HG03045 (cell line): Measurements from ENCODE around the gene VWA2.

Experiments used
- ATAC-seq: cut with Tn5 transposase; IDR thresholded peaks from one replicate; pipeline ENCODE4 v1.9.1; 2021; ENCODE audit warnings: mild to moderate bottlenecking, moderate library complexity; ENCODE audit not compliant: unreplicated experiment

Gene VWA2

GRCh38 chr10:114274616-114275453 lies 35.8 kb downstream of the VWA2 start:
- ATAC-seq: no peak

DNA sequence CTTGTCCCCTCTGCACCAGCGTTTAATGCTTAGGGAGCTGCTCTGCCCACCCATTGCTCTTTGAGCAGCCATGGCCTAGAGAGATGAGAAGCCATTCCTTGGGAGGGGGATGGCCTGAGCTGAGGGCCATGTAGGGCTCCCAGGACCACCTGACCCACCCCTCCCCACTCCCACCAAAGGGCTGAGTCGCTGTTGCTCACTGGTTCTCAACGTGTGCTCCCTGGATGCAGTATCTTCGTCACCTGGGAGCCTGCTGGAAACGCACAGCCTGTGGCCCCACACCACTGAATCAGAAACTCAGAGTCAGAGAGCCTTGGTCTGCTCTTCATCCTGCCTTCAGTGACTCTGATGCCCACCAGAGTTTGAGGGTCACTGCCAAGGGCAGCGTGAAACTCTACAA lies 37.0 kb downstream of the VWA2 start:
- no peak for ATAC-seq

DNA sequence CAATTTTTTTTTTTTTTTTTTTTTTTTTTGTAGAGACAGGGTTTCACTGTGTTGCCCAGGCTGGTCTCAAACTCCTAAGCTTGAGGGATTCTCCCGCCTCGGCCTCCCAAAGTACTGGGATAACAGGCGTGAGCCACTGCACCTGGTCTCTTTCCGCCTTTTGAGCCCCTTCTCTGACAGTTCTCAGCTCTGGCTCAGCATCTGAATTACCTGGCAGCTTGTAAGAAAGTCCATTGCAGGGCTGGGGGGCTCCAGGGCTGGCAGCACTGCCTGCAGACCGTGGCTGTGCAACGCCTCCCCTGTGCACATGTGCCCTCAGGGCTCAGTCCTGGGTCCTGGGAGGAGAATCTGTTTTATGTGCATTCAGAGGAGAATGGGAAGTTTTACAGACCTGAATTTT lies 37.6 kb downstream of the VWA2 start:
- no peak for ATAC-seq

DNA sequence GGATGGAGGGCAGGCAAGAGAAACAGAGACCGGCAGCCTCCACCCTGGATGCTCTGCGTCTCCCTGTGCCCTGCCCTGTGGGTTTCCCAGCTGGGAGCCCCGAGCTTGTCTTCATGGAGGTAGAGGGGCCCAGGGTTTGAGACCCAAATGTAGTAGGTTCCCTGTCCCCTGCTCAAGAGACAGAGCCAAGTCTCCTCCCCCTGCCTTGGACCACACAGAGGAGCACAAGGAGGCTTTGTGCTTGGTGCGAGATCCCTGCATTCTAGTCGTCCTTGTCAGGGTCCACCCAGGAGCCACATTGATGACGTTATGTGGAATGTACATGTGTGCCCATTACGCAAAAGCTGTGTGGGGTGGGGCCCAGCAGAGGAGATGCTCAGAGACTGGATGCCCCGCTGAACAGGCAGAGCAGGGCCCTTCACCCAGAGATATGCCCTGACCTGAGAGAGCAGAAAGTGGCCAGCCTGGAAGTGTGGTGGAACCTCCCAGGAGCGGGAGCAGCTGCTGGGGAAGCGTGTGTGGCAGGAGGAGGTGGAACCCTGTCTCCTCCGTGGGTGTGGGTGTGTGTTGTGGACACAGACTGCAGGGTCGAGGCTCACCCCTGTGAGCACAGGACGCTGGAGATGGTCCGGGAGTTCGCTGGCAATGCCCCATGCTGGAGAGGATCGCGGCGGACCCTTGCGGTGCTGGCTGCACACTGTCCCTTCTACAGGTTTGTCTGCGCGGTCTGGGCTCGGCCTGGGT lies 39.3 kb downstream of the VWA2 start:
- ATAC-seq: no peak

GRCh38 chr10:114278884-114279191 lies 39.8 kb downstream of the VWA2 start:
- ATAC-seq: no peak

DNA sequence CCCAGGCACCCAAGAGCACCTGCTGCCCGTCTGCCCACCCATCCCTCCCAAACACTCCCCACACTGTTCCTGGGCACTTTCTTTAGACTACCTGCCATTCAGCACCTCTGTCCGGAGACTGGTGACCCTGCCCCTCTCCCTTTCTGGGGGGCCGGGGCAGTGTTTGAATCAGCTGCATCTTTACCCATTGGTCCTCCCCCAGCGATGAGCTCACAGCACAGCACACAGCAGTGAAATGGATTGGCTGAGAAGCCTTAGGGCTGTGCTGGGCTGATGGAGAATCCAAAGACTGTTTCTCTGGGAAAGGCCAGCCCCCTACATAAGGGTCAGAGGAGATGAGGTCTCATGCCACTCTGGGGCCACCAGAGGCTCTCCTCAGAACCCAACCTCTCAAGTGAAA lies 40.2 kb downstream of the VWA2 start:
- no peak for ATAC-seq

DNA sequence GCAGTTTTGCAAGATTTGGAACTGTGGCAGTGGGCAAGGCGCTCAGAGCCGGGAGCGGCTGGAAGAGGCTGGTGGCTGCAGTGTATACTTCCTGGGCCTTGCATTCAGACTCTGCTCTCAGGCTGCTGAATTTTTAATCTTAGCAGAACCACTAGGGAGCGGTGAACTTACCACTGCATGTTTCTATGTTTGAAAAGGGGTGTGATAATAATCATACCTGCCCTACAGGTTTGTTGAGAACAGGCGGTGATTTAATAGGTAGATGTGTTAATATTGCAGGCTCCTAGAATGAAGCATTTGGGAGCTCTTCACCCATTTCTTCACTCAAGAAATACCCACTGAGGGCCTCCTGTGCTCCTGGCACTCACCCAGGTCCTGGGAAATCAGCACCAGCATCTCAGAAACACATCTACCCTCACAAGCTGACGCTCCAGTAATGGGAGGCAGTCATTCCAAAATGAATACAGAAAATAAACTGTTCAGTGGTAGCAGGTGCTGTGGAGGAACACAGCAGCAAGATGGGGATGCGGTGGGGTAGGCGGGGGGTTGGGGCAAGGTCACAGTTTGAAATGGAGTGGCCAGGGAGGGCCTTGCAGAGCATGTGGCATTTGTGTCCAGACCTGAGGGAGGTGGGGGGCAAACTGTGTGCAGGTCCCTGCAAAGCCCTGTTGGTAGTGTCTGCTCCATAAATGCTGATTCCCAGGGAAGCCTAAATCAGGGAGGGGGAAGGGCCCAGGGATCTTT lies 41.0 kb downstream of the VWA2 start:
- ATAC-seq: no peak

DNA sequence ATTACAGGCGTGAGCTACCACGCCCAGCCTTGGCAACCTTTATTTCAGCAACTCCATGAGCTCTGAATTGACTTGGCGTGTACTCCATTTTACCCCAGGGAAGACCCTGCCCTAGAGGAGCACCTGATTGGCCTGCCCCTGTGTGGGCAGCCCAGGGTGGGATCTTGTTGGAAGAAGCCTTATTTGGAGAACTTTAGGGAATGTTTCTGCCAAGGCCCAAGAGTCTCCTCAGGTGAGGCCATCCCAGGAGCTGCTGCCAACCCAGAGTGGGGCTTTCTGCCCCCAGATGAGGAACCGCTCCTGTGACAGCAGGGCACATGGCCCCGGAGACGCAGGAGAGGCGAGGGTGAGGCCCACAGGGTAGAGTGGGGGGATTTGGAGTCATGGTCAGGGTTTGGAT lies 42.0 kb downstream of the VWA2 start:
- ATAC-seq: no peak

DNA sequence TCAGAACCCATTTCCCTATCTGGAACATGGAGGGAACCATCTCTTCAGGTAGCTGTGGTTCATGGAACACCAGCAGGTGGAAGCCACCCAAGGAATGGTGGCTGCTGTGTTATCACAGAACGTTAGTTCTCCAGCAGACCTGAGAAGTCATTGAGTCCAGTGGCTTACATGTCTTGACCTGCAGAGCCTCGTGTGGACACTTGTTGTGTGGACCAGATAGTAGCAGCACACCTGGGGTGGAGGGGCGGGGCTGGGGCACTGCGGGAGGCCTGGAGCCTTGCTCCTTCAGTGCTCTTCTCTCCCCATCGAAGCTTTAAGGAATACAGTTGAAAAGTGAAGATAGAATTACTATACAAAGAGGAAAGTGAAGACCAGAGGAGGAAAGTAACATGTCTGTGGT lies 42.4 kb downstream of the VWA2 start:
- ATAC-seq: no peak

DNA sequence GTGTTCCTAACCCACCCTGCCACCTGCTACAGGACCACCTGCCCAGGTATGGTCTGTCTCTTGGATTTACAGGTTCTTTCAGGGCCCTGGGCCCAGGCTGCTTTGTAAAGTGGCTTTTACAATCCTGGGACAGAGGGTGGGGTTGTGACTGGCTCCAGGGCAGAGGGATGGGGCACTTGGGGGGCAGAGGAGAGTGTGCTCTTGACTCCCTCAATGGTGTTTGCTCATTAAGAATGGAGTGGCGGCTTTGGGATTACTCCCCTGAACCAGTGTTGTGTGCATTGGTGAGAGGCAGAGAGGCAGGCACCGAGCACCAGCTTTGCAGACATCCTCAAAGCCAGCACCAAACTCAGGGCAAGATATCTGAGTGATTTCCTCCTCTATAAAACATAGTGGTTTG lies 43.5 kb downstream of the VWA2 start:
- no peak for ATAC-seq

DNA sequence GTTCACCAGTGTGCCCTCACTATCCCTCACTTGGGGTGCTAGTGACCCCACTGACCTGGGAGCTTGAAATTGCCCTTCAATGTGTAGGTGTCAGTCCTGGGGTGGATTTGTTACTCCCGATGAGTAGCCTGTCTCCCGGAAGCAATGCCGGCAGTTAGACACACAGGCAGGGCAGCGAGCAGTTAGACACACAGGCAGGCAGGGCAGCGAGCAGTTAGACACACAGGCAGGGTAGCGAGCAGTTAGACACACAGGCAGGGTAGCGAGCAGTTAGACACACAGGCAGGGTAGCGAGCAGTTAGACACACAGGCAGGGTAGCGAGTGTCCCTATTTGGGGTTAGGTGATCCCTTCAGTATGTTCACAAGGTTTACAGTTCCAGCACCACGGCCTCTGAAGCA lies 44.0 kb downstream of the VWA2 start:
- ATAC-seq: no peak

DNA sequence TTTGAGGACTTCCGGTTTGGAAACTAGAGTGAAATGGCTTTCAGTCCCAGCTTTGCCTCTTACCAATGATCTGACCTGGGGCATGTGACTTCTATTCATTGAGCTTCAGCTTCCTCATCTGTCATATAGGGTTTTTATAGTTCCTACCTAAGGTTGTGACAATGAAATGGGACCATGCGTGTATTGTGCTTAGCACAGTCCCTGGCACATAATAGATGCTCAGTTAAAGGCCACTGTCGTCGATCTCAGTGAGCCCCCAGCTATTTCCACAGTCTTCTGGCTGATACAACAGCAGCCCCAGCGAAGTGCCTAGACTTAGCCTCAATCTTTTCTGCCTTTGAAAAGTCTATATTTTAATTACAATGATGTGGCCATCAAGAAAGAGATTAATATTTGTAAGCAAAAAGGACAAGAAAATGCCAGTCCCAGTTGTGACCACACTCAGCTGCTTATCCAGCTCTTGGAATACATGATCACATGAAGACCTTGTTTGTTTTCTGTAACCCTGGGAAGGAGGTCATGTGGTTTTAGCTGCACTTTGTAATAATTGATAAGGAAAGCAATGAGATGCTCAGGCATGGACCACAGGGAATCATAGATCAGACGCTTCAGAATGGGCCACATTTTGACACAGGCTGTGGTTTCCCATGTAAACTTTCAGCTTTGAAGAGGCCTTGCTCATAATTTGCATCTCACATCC lies 44.6 kb downstream of the VWA2 start:
- no peak for ATAC-seq

- no peak for ATAC-seq
These were observed 45.5 kb downstream of the VWA2 start for GRCh38 chr10:114284346-114285071.

- ATAC-seq: no peak
These were observed 46.9 kb downstream of the VWA2 start for GRCh38 chr10:114285961-114286441.

DNA sequence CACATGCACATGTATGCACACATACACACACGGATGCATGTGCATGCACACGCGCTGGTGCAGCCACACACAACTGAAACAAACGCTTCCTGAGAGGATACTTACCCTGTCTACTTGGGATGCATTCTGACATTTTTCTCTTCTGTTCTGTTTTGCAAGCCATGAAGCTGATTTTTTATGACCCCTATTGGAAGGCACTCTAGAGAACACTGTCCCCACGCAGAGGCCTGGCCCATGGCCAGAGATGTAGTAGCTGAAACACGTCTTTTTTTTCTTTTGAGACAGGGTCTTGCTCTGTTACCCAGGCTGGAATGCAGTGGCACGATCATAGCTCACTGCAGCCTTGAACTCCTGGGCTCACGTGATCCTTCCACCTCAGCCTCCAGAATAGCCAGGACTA lies 47.9 kb downstream of the VWA2 start:
- no peak for ATAC-seq

DNA sequence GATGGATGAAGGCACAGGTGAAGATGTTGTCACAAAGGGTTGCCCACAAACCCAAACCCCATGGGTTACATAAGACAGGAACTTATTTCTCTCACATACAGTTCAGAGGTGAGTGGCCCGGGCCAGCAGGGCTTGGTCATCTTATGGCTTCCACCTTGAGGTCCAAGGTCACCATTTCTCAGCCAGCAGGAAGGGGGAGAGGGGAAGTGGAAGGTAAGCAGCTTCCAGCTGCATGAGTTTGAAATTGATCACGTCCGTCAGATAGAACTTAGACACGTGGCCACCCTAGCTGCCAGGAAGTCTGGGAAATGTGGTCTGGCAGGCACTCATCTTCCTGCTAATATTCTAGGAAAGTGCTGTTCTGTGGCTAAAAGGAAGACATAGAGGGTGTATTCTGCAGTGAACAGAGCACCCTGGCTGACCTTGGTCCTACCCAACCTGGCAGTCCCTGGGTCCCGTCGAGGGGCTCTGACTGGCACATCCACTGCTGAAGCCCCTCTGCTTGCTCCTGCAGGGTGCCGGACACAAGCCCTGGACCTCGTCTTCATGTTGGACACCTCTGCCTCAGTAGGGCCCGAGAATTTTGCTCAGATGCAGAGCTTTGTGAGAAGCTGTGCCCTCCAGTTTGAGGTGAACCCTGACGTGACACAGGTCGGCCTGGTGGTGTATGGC lies 49.5 kb downstream of the VWA2 start:
- no peak for ATAC-seq

- no peak for ATAC-seq
These were observed 50.0 kb downstream of the VWA2 start for GRCh38 chr10:114289096-114289436.

DNA sequence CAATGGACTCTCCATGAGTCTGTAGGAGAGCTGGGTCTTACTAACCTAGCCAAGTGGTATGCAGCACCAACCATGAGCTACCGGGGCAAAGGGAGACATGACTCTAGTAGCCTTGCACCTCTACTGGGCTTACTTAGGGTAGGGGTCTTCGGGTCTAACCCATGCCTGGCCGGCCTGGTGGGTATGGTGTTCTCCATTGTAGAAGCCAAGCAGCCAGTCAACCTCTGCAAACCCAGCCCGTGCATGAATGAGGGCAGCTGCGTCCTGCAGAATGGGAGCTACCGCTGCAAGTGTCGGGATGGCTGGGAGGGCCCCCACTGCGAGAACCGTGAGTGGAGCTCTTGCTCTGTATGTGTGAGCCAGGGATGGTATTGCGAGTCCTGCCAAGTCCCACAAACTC lies 51.0 kb downstream of the VWA2 start:
- no peak for ATAC-seq

DNA sequence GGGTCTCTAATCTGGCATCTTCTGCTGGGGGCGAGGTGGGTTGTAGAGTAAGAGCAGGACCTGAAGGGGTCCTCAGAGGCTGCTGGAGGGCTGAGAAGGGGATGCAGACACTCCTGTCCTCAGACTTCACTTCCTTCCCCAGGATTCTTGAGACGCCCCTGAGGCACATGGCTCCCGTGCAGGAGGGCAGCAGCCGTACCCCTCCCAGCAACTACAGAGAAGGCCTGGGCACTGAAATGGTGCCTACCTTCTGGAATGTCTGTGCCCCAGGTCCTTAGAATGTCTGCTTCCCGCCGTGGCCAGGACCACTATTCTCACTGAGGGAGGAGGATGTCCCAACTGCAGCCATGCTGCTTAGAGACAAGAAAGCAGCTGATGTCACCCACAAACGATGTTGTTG lies 52.0 kb downstream of the VWA2 start:
- no peak for ATAC-seq

GRCh38 chr10:114291516-114291915 lies 52.5 kb downstream of the VWA2 start:
- ATAC-seq: no peak
